Activated CD4-positive, alpha-beta T cell treated with anti-CD3 and anti-CD28 coated beads, Interleukin-2, amount 50 U/mL, for 16 hours (primary cell): ENCODE data around the gene DMRTC2.
A peak's percentile ranks its signal among the peaks of the same experiment; 100 is the strongest.
"Not testable (repeated sequence)": the region's sequence is repeated elsewhere in the genome, so short reads cannot be mapped to it uniquely, and the experiment has no call there.

Source experiments
- DNase-seq: peaks from one replicate; pipeline ENCODE4 v3.0.0-alpha.2; 2020

The DMRTC2 gene

GRCh38 chr19:41871573-41872383 lies 26.9 kb downstream of the DMRTC2 start:
- peak; percentile 90 for DNase-seq

DNA sequence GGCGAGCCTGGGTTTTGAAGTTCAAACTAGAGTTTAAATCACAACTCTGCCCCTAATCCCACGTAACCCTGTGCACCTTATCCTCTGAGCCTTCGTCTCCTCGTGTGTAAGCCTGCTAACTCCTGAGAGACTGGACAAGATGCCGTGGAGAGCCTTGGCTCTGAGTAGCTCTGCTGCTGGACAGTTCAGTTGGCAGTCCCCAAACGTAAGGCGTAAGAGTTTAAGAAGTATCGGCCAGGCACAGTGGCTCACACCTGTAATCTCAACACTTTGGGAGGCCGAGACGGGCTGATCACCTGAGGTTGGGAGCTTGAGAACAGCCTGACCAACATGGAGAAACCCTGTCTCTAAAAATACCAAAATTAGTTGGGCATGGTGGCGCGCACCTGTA lies 27.5 kb downstream of the DMRTC2 start:
- DNase-seq = no peak

- DNase-seq = peak; percentile 69
Measured at GRCh38 chr19:41872775-41873647, 28.2 kb downstream of the DMRTC2 start.

GRCh38 chr19:41875973-41876372 lies 31.1 kb downstream of the DMRTC2 start:
- not testable (repeated sequence) for DNase-seq

GRCh38 chr19:41876847-41877832 lies 32.3 kb downstream of the DMRTC2 start, which contains the start of gene CD79A:
CD79A (plus strand) TSS chr19:41877279; CDS start chr19:41877305, 26 bp downstream.
- no peak for DNase-seq

GRCh38 chr19:41877916-41878905 lies 33.4 kb downstream of the DMRTC2 start:
- DNase-seq = no peak

DNA sequence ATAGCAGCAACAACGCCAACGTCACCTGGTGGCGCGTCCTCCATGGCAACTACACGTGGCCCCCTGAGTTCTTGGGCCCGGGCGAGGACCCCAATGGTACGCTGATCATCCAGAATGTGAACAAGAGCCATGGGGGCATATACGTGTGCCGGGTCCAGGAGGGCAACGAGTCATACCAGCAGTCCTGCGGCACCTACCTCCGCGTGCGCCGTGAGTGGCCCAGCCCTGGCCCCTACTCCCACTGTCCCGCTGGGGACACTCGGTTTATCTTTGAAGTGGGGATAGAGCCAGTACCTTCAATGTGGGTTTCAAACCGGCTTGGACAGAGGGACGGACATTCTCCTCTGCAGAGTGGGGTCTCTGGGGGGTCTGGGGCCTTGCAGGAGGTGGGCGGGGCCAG lies 34.2 kb downstream of the DMRTC2 start:
- DNase-seq = no peak

GRCh38 chr19:41879670-41880328 lies 35.0 kb downstream of the DMRTC2 start:
- no peak for DNase-seq

DNA sequence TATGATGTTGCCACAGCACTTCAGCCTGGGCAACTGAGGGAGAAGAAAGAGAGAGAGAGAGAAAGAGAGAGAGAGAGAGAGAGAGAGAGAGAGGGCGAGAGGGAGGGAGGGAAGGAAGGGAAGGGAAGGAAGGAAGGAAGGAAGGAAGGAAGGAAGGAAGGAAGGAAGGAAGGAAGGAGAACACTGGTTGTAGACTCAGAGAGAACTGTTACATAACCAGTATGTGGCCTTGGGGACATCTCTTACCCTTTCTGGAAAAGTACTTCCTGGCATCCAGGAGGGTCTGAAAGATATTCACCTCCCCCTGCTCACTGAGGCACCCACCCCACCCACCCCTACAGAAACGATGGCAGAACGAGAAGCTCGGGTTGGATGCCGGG lies 35.5 kb downstream of the DMRTC2 start:
- no peak for DNase-seq

DNA sequence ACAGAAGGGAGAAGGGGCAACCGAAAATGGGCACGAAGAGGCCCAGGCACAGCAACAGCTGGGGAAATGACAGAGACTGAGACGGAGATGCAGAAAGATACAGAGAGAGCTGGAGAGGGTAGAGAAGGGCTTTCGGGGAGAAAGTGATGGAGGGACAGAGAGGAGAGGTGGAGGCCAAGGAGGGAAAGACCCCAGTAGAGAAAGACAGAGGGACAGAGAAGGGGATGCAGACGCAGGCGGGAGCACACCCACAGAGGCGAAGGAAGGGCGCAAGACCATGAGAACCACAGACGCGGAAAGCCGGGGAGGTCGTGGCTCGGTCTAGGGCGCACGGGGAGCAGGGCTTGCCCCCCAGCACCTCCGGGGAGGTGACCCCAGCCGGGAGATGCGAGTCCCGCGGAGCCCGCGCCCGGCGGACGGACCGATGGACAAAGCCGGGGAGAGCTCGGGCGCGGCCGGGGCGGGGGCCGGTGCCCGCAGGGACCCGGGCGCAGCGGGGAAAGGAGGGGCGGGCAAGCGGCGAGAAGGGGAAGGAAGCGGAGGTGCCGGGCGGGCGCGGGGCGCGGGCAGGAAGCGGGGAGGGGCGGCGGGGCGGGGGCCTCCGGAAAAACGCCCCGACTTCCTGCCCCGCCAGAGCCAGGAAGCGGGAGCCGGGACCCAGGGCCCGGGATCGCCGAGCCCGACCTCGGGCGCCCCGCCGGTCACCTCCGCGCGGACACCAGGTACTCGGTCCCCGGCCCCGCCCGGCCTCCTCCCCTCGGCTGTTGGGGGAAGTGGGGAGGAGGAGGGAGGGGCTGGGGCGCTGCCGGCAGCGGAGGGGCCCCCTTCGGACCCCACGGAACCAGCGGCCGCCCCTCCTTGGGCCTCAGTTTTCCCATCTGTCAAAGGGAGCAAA lies 38.0 kb downstream of the DMRTC2 start, which contains the start of gene ARHGEF1:
Gene ARHGEF1 (plus strand): TSS at position 617 of the 895 bp plus-strand sequence. CDS start 4,899 bp downstream, outside the sequence.
- DNase-seq = peak; percentile 56

DNA sequence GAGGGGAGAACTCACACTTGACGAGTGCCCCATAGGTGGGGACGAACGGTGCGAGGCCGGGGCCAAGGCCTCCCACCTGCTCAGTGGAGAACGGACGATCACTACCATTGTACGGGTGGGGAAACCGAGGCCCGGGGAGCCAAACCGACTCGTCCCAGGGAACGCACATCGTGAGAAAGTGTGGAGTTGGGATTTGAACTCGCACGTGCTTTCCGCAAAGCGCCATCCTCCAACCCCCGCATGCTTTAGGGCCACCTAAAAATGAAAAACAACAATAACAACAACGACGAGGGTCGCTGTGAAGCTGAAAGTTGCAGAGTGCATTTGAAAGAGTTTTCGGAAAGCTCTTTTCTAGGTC lies 38.6 kb downstream of the DMRTC2 start:
- DNase-seq = no peak

DNA sequence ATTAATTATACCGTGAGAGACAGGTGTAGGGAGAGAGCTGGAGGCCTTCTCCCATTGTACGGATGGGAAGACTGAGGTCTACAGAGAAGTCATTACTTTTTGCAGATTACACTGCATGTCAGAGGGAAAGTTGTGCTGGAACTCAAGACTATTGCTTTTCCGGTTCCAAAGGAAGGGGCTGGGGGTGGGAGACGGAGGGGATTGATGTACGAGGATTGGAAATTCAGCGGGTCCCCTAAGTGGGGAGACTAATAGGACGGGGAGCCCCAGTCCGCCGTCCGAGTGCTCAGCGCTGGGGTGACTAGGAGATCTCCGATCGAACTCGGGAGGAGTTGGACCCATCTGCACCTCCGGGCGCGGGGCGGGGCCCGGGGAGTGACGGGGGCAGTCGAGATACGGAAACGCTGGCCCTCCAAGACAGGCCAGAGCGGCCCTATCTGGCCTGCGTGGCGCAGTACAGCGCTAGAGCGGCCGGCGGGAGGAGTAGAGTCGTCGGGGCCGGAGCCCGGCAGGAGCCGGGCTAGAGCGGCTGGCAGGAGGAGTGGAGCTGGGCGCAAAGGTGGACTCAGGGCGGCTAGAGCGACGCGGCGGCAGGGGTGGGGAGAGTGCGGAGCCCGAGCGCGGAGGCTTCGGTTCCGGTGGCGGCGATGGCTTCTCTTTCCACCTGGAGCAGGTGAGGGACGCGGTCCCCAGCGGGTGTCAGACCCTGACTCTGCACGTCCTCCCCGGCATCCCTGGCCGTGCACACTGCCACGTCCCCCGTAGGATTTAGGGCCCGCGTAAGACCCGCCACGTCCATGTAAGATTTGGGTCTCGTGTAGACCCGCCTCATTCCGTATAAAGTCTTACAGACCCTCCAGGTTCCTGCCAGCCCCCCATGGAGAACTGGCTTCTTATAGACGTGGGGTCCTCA lies 39.2 kb downstream of the DMRTC2 start:
- DNase-seq = peak; percentile 96

DNA sequence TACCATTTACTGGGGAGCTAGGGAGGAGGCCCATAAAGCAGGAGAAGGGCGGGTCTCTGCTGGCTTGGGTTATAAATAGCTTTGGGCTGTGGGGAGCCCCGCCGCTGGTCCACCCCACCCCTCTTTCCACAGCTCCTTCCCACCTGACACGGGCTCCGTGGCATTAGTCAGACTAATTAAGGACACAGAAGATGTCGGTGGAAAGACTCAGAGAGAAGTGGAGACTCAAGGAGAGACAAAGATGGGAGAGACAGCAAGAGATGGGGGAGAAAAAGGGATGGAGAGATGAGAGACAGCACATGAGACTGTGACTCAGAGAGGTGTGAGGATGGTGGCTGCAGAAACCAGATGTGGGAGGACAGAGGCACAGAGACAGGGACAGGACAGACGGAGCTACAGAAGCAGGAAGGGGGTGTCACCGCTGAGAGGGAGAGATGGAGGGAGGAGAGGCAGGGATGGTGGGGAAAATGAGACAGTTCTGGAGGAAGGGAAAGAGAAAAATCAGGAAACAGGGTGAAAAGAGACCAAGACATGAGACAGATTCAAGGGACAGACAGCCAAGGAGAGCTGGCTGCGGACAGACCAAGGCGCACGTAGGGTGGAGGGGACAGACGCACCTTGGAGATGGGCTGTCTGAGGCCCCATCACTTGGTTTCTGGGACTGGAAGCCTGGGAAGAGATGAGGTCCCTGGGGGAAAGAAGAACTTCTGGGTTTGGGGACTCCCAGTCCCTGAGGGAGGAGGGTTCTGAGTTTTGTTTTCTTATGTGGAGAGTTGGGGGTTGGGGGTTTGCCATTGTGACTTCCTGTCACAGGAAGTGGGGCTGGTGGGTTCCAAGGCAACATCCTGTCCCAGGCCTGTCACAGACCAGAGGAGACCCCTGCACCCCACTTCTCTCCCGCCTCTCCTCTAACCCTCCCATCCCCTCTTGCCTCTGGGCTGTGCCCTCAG lies 42.2 kb downstream of the DMRTC2 start:
- DNase-seq = peak; percentile 73

DNA sequence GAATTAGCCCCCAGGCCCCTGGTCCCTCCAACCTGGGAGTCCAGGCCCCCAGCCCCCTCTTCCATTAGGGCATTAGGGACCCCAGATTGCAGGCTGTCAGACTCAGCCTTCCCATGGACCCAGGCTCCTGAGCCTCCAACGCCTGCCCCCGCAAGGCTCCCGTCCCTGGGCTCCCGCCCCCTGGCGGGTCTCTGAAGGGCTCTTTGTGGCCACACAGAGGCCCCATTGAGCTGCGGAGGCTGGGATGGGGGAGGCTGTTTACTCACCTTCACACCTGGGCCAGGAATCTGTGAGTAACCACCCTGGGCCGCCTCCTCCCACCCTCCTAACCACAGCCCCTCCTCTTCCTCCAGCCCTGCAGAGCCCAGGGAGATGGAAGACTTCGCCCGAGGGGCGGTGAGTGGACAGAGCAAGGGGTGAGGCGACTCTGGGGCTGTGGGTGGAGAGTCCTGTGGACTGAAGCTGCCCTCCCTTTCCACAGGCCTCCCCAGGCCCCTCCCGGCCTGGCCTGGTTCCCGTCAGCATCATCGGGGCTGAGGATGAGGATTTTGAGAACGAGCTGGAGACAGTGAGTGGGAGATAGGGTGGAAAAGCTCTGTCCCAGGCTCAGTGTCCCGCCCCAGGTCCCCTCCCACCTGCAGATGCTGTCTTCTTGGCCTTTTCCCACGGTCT lies 43.0 kb downstream of the DMRTC2 start:
- peak; percentile 82 for DNase-seq

DNA sequence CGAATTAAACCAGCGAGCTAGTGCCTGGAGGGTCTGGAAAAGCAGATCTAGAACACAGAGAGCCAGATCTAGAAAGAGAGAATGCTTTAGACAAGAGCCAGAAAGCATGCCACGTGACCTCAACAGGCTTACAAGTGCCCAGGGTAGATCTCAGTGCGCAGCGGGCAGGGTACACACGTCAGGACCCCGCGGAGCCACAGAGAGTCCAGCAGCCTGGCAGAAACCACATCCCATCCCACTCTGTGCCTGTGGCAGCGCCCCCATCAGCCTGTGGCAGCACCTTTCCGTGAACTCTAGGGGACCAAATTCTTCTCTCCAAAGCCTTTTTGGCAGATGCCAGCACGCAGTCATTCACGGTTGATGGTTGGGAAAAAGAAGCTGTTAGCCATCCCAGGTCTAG lies 44.1 kb downstream of the DMRTC2 start:
- no peak for DNase-seq

- no peak for DNase-seq
Measured at GRCh38 chr19:41889896-41890295, 45.1 kb downstream of the DMRTC2 start.

DNA sequence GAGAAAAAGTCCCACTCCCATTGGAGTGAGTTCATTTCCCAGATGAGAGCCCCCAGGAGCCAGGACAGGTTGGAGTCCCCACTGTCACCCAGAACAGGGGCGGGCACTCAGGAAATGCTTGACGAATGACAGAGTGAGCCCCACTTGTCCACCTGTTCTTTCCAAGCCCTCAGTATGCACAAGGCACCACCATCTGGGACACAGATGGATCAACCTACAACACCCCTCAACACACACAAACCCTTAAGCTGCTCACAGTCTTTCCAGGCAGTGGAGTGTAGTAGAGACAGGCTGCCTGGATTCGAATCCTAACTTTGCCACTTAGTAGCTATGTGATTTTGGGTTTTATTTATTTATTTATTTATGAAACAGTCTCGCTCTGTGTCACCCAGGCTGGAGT lies 46.1 kb downstream of the DMRTC2 start:
- no peak for DNase-seq
